HepG2 (cell line): Measurements from ENCODE around the gene SIK3. TPM values are rescaled to one million over a fixed set of nuclear protein-coding genes. Genes with fewer than 3 reads are reported as not detected.
A peak's percentile ranks its signal among the peaks of the same experiment; 100 is the strongest.

ENCODE experiments used
- ATM ChIP-seq: fragments of 450-650 bp; IDR thresholded peaks from 2 replicates; pipeline ENCODE4 v1.7.1; 2017; ENCODE audit warnings: mild to moderate bottlenecking, borderline replicate concordance
- DPF2 ChIP-seq: sonication (generic); formaldehyde crosslinking; IDR thresholded peaks from 2 replicates; pipeline ENCODE4 v1.4.0; 2020; ENCODE audit warnings: mild to moderate bottlenecking, low read depth, missing genetic modification reagents, borderline replicate concordance
- FOXK2 ChIP-seq: fragments of 450-650 bp; IDR thresholded peaks from 2 replicates; pipeline ENCODE4 v1.6.1; 2016
- IRF2 ChIP-seq: IDR thresholded peaks from 2 replicates; pipeline ENCODE4 v1.6.1; 2018; ENCODE audit warnings: missing genetic modification reagents, missing compliant biosample characterization
- KDM1A ChIP-seq: IDR thresholded peaks from 2 replicates; pipeline ENCODE4 v1.6.1; 2016; ENCODE audit warnings: missing compliant biosample characterization
- KDM2A ChIP-seq: sonication (generic); formaldehyde crosslinking; IDR thresholded peaks from 2 replicates; pipeline ENCODE4 v1.4.0; 2020; ENCODE audit warnings: low read depth, missing genetic modification reagents, borderline replicate concordance
- MED13 ChIP-seq: sonication (generic); formaldehyde crosslinking; IDR thresholded peaks from 2 replicates; pipeline ENCODE4 v1.5.0; 2020; ENCODE audit warnings: missing genetic modification reagents
- NAIF1 ChIP-seq: sonication (generic); formaldehyde crosslinking; IDR thresholded peaks from 2 replicates; pipeline ENCODE4 v1.5.0; 2020; ENCODE audit warnings: mild to moderate bottlenecking, missing genetic modification reagents, borderline replicate concordance
- NCOA5 ChIP-seq: sonication (generic); formaldehyde crosslinking; IDR thresholded peaks from 2 replicates; pipeline ENCODE4 v1.4.0; 2020; ENCODE audit warnings: missing genetic modification reagents
- NPAS2 ChIP-seq: sonication (generic); formaldehyde crosslinking; IDR thresholded peaks from 2 replicates; pipeline ENCODE4 v1.8.0; 2022; ENCODE audit warnings: mild to moderate bottlenecking, missing genetic modification reagents, borderline replicate concordance
- NR2F6 ChIP-seq, 2 experiments: IDR thresholded peaks; 2 replicates each; pipeline ENCODE4 v1.6.1; 2016; ENCODE audit warnings: antibody characterized with exemption in 1 of 2, mild to moderate bottlenecking in 1 of 2
- POLR2AphosphoS5 ChIP-seq: IDR thresholded peaks from 2 replicates; pipeline ENCODE4 v1.6.1; 2012; ENCODE audit warnings: low read depth, low read length
- SCMH1 ChIP-seq: sonication (generic); formaldehyde crosslinking; IDR thresholded peaks from 2 replicates; pipeline ENCODE4 v1.9.0; 2021; ENCODE audit warnings: missing genetic modification reagents, mild to moderate bottlenecking, borderline replicate concordance
- TRAFD1 ChIP-seq: sonication (generic); formaldehyde crosslinking; IDR thresholded peaks from 2 replicates; pipeline ENCODE4 v1.5.1; 2020; ENCODE audit warnings: missing genetic modification reagents, mild to moderate bottlenecking, borderline replicate concordance
- ZNF160 ChIP-seq: sonication (generic); formaldehyde crosslinking; IDR thresholded peaks from 2 replicates; pipeline ENCODE4 v1.8.0; 2022; ENCODE audit warnings: mild to moderate bottlenecking, inconsistent platforms, missing genetic modification reagents
- ZNF224 ChIP-seq: sonication (generic); formaldehyde crosslinking; IDR thresholded peaks from 2 replicates; pipeline ENCODE4 v1.5.0; 2020; ENCODE audit warnings: mild to moderate bottlenecking, missing genetic modification reagents
- ZNF468 ChIP-seq: sonication (generic); formaldehyde crosslinking; IDR thresholded peaks from 2 replicates; pipeline ENCODE4 v1.8.0; 2022; ENCODE audit warnings: mild to moderate bottlenecking, moderate library complexity, missing genetic modification reagents
- ZNF546 ChIP-seq: sonication (generic); formaldehyde crosslinking; conservative IDR thresholded peaks from 2 replicates; pipeline ENCODE4 v1.8.1; 2023; ENCODE audit warnings: mild to moderate bottlenecking, missing genetic modification reagents
- ZNF550 ChIP-seq: sonication (generic); formaldehyde crosslinking; IDR thresholded peaks from 2 replicates; pipeline ENCODE4 v1.4.0; 2020; ENCODE audit warnings: mild to moderate bottlenecking, missing genetic modification reagents, borderline replicate concordance
- ZNF652 ChIP-seq: IDR thresholded peaks from 2 replicates; pipeline ENCODE4 v1.6.1; 2016; ENCODE audit warnings: low read depth, borderline replicate concordance
- polyA plus RNA-seq, 8 experiments: library from polyadenylated mRNA; depleted of rRNA in 3 of 8; stranded (reverse) in 7 of 8; unstranded in 1 of 8; fragments of >200 nt; fragmentation: Illumina TruSeq in 4 of 8; extraction: Trizol in 4 of 8; gene quantifications; 2 replicates each; pipeline versions ENCODE4 v1.2.1 to v1.2.3, GENCODE V29; 2011 to 2016; ENCODE audit warnings: low read depth in 4 of 8, missing spikeins in 1 of 8, mixed read lengths in 1 of 8; ENCODE audit not compliant: insufficient read depth in 1 of 8
- total RNA-seq, 5 experiments: library from RNA; depleted of rRNA; stranded (reverse); fragments of >200 nt; fragmentation: Illumina TruSeq; extraction: Trizol; gene quantifications; 2 replicates each; pipeline ENCODE4 v1.2.3, GENCODE V29; 2016; ENCODE audit warnings: low read depth in 1 of 5
- TF ChIP-seq, protein P1 (sequence below): sonication (generic); formaldehyde crosslinking; IDR thresholded peaks from 2 replicates; pipeline ENCODE4 v1.5.0; 2020; ENCODE audit warnings: mild to moderate bottlenecking, missing genetic modification reagents, borderline replicate concordance

SIK3 gene
- total and polyA plus RNA-seq, 2 of the 13 experiments (the other 11 are each of a cell fraction or from before 2014, with no cell fraction given), result 5.7 to 9.8 TPM

DNA sequence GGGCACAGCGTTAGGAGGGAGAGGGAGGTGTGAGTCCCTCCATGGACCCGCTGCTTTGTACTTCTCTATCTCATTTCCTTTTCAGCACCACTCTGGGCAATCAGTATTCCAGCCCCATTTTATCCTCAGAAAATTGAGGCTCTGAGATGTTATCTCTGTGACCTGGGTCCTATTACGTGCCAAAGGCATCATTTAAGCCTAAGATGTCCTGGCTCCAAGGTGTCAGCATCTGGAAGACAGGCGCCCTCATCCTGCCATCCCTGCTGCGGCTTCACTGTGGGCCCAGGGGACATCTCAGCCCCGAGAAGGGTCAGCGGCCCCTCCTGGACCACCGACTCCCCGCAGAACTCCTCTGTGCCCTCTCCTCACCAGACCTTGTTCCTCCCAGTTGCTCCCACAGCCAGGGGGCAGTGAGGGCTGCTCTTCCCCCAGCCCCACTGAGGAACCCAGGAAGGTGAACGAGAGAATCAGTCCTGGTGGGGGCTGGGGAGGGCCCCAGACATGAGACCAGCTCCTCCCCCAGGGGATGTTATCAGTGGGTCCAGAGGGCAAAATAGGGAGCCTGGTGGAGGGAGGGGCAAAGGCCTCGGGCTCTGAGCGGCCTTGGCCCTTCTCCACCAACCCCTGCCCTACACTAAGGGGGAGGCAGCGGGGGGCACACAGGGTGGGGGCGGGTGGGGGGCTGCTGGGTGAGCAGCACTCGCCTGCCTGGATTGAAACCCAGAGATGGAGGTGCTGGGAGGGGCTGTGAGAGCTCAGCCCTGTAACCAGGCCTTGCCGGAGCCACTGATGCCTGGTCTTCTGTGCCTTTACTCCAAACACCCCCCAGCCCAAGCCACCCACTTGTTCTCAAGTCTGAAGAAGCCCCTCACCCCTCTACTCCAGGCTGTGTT, 269.4 kb downstream of the SIK3 start (continued):
- TF ChIP-seq ZNF652 (CRISPR knock-in tag) (no peak; the same call in 1 of the 2 replicates), FOXK2 (no peak), ZNF468 (no peak), POLR2AphosphoS5 (peak; percentile 82), KDM2A (CRISPR knock-in tag) (no peak), SCMH1 (CRISPR knock-in tag) (no peak), NR2F6 (IDR thresholded peaks at IDR 0.05) (peak; percentile 88), NR2F6 (CRISPR knock-in tag; IDR thresholded peaks at IDR 0.05) (peak; percentile 96), MED13 (CRISPR knock-in tag) (peak; percentile 92), NPAS2 (CRISPR knock-in tag) (no peak), KDM1A (CRISPR knock-in tag) (0 out of 2 replicates have a peak, but pooled peaks have one; percentile 57), ZNF546 (CRISPR knock-in tag) (no peak), DPF2 (CRISPR knock-in tag) (peak; percentile 92), NAIF1 (CRISPR knock-in tag) (0 out of 2 replicates have a peak, but pooled peaks have one; percentile 36), ZNF224 (no peak), IRF2 (CRISPR knock-in tag) (peak; percentile 65), ZNF550 (CRISPR knock-in tag) (0 out of 2 replicates have a peak, but pooled peaks have one; percentile 50), ZNF160 (CRISPR knock-in tag) (no peak), ATM (no peak), TRAFD1 (CRISPR knock-in tag) (no peak), NCOA5 (CRISPR knock-in tag) (no peak)
- TF ChIP-seq, protein P1, sequence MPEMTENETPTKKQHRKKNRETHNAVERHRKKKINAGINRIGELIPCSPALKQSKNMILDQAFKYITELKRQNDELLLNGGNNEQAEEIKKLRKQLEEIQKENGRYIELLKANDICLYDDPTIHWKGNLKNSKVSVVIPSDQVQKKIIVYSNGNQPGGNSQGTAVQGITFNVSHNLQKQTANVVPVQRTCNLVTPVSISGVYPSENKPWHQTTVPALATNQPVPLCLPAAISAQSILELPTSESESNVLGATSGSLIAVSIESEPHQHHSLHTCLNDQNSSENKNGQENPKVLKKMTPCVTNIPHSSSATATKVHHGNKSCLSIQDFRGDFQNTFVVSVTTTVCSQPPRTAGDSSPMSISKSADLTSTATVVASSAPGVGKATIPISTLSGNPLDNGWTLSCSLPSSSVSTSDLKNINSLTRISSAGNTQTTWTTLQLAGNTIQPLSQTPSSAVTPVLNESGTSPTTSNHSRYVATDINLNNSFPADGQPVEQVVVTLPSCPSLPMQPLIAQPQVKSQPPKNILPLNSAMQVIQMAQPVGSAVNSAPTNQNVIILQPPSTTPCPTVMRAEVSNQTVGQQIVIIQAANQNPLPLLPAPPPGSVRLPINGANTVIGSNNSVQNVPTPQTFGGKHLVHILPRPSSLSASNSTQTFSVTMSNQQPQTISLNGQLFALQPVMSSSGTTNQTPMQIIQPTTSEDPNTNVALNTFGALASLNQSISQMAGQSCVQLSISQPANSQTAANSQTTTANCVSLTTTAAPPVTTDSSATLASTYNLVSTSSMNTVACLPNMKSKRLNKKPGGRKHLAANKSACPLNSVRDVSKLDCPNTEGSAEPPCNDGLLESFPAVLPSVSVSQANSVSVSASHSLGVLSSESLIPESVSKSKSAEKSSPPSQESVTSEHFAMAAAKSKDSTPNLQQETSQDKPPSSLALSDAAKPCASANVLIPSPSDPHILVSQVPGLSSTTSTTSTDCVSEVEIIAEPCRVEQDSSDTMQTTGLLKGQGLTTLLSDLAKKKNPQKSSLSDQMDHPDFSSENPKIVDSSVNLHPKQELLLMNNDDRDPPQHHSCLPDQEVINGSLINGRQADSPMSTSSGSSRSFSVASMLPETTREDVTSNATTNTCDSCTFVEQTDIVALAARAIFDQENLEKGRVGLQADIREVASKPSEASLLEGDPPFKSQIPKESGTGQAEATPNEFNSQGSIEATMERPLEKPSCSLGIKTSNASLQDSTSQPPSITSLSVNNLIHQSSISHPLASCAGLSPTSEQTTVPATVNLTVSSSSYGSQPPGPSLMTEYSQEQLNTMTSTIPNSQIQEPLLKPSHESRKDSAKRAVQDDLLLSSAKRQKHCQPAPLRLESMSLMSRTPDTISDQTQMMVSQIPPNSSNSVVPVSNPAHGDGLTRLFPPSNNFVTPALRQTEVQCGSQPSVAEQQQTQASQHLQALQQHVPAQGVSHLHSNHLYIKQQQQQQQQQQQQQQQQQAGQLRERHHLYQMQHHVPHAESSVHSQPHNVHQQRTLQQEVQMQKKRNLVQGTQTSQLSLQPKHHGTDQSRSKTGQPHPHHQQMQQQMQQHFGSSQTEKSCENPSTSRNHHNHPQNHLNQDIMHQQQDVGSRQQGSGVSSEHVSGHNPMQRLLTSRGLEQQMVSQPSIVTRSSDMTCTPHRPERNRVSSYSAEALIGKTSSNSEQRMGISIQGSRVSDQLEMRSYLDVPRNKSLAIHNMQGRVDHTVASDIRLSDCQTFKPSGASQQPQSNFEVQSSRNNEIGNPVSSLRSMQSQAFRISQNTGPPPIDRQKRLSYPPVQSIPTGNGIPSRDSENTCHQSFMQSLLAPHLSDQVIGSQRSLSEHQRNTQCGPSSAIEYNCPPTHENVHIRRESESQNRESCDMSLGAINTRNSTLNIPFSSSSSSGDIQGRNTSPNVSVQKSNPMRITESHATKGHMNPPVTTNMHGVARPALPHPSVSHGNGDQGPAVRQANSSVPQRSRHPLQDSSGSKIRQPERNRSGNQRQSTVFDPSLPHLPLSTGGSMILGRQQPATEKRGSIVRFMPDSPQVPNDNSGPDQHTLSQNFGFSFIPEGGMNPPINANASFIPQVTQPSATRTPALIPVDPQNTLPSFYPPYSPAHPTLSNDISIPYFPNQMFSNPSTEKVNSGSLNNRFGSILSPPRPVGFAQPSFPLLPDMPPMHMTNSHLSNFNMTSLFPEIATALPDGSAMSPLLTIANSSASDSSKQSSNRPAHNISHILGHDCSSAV, result no peak
